Epithelial cell of proximal tubule (primary cell): ENCODE data around the gene FKBP8. TPM values are rescaled to one million over a fixed set of nuclear protein-coding genes. Genes with fewer than 3 reads are reported as not detected.

ENCODE experiments used
- DNase-seq: peaks from one replicate; pipeline ENCODE4 v3.0.0-alpha.2; 2011; ENCODE audit warnings: low read depth
- H3K4me3 ChIP-seq: 2 replicates; pipeline ENCODE4 v1.5.1; 2011; ENCODE audit warnings: low read depth, mild to moderate bottlenecking, low read length
- total RNA-seq: library from RNA; depleted of rRNA; stranded (reverse); fragments of >200 nt; gene quantifications from 2 replicates; pipeline ENCODE4 v1.2.3, GENCODE V29; 2015
- TF ChIP-seq, protein P1 (sequence below): conservative IDR thresholded peaks from 2 replicates; pipeline ENCODE4 v1.5.1; 2012; ENCODE audit warnings: low read depth, mild to moderate bottlenecking, low read length

FKBP8 gene
- total RNA-seq, 1 donor from 2014 or later = 315 TPM

DNA sequence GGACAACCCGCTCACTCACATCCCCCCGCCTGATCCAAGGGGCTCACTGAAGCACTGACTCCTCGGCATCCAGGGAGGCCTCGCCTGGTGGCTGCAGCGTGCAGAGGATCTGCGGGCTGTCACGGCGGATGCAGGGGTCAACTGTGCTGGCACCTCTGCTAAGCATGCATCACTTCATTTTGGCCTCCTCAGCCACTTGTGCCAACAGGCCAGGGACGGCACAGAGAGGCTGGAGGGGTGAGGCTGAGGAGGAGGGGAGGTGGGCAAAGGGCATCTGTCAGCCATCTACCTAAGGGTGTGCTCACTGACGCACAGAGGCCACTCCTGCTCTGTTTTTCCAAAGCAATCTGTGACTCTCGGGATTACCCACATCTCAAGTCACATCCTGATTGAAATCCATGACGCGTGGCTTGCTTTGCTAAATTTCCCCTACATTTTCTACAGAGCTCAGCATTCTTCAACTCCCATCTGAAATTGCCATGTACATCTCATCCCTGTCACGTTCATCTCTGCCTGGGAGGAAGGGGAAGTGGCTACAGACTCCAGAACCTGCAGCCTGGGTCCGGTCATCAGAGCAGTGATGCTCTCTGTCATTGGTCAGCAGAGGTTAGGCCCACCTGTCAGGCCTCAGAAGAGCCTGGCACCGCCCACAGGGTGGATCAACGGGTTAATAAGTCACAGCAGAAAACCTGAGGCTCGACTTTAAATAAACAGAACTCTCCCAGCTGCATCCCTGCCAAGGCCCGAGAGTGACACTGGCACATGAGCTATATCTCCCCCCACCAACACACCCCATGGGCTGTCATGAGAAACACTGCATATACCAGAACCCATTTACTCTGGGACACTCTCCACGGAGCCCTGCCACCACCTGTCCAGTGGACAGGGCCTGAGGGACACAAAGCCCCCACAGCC is 39.1 kb downstream of the FKBP8 start:
- no peak overlapping the region for H3K4me3 ChIP-seq
- TF ChIP-seq, protein P1, sequence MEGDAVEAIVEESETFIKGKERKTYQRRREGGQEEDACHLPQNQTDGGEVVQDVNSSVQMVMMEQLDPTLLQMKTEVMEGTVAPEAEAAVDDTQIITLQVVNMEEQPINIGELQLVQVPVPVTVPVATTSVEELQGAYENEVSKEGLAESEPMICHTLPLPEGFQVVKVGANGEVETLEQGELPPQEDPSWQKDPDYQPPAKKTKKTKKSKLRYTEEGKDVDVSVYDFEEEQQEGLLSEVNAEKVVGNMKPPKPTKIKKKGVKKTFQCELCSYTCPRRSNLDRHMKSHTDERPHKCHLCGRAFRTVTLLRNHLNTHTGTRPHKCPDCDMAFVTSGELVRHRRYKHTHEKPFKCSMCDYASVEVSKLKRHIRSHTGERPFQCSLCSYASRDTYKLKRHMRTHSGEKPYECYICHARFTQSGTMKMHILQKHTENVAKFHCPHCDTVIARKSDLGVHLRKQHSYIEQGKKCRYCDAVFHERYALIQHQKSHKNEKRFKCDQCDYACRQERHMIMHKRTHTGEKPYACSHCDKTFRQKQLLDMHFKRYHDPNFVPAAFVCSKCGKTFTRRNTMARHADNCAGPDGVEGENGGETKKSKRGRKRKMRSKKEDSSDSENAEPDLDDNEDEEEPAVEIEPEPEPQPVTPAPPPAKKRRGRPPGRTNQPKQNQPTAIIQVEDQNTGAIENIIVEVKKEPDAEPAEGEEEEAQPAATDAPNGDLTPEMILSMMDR = no peak
- DNase-seq = no peak

DNA sequence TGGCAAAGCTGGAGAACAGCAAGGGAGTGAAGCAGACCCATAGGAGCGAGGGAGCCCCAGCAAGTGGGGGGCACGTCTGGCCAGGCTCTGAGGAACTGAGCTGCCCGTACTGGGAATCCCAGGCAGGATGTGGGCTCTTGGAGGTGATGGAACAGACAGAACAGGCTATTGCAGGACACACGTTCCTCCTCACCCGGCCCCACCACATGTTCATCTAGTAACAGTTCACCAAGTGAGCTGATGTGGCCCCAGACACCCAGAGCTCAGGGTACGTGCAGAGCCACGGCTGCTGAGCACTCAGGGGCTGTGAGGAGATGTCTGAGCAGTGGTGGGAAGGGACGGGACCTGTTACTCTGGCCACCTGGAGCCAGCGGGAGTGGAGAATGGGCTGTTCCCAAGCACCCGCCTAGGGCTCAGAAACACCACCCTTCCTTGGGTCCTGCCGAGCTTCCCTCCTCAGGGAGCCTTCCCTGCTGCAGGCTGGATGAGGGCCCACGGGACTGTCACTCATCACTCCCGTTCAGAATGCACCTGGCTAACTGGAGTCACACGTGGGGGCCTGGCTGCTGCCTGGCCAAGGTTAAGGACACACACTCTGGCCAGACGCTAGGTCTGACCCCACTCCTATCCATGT is 39.9 kb downstream of the FKBP8 start:
- TF ChIP-seq, protein P1 = no peak
- no peak for DNase-seq

DNA sequence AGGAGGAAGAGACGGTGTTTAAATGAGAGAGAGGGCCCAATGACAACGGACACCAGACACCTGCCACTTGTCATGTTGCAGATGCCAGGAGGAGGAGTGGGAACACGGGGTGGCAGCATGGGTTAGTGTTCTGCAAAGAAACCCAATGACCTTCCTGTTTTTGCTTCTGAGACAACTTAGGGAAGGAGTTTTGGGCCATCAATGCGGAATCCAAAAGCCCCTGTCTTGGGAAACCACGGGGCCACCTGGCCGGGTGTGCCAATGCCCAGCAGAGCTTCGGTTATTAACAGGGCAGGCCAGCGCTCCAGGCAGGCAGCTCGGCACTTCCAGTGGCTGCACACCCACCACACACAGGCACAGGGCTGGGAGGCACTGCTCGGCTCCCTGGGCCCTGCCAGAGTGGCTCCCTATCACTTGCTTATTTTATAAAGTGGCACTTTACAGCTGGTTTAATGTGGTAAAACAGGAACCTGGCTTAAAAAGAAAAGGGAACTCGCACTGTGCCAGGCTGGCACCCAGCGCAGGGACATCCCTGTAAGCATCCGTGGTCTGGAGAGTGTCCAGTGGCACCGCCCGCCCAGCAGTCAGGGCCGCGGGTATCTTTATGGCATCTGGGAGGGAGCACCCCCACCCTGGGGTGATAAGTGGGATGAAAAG is 40.6 kb downstream of the FKBP8 start:
- TF ChIP-seq, protein P1 = no peak
- DNase-seq = no peak
- H3K4me3 ChIP-seq = no peak overlapping the region

More for the DNA sequence above, 39.9 kb downstream of the FKBP8 start:
- H3K4me3 ChIP-seq = no peak overlapping the region

DNA sequence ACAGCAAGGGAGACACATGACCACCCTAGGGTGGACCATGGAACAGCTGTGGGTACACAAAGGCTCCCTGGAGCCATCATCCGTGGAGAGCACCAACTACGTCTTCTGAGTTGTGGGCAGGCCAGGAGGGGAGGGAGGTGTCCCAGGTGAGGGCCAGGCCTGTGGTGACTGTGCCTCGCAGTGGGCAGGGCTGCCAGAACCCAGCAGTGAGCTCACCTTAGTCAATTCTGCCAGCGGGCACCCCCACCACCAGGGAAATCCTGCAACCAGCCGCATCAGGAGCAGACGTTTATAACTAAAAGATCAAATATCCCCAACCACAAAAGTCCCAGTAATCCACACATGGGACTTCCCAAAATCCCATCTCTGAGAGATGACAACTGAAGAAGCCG is 41.1 kb downstream of the FKBP8 start:
- no peak for DNase-seq
- H3K4me3 ChIP-seq = no peak overlapping the region
- TF ChIP-seq, protein P1 = no peak

DNA sequence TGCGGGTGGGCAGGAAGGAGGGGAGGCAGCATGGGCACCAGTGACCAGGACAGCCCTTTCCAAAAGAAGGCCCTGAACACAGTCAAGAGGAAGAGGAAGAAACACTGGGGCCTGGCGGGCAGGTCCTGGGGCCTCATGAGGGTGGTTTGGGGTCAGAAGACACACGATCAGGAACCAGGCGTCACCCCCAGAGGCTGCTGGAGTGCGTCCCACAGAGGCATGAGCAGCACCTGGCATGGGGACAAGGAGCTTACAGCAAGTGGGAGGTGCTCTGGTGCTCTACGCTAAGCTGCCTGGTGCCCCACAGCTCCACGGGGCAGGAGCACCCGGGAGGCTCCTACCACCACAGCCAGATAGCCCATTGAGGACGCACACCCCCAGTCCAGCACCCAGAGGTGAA is 41.5 kb downstream of the FKBP8 start:
- DNase-seq = no peak
- TF ChIP-seq, protein P1 = no peak
- H3K4me3 ChIP-seq = no peak overlapping the region

DNA sequence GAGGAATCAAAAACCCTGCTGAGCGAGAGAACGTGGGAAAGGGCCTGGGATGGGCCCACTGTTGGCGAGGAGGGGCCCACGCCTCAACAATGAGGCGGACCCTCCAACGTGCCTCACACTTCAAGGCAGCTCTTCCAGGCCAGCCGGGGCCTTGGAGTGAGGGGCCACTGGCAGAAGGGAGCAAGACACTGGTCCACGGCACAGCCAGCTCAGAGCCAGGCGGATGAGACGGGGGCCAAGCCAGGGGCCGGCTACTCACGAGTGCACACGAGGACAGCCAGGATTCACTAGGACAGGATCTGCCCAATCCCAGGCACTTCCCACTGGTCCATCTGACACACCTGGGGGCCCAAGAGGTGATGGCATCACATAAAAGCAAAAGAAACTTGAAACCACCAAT is 42.0 kb downstream of the FKBP8 start:
- TF ChIP-seq, protein P1 = no peak
- no peak overlapping the region for H3K4me3 ChIP-seq
- DNase-seq = no peak
